ENCODE results near the gene LGI4. TPM values are rescaled to one million over a fixed set of nuclear protein-coding genes. Genes with fewer than 3 reads are reported as not detected.

LGI4 gene
- total RNA-seq, 1 experiment from 2014 or later = 0.32 TPM

GRCh38 chr19:35105047-35105410 lies 29.8 kb downstream of the LGI4 start:
- intact Hi-C loops (cut with micrococcal nuclease) = no loop called here
- Histone ChIP-seq H2AFZ (ENCODE audit: low read depth, low read length, poor library complexity, severe bottlenecking) (no peak overlapping the region), H4K20me1 (ENCODE audit: insufficient read depth) (no peaks in the 10 kb centered on the region), H3K79me2 (ENCODE audit: insufficient read depth, low read length) (no peaks in the 10 kb centered on the region), H3K4me3 (replicated peaks in 1 of 2; ENCODE audit: low read depth in 1 of 2, low read length in 2 of 2) (no peak overlapping the region), H3K4me1 (ENCODE audit: control insufficient read depth in 1 of 2, insufficient read depth in 2 of 2, low read length in 2 of 2) (peaks cover 14 to 30% of the 10 kb centered on the region in 2 experiments), H3K9me3 (ENCODE audit: control insufficient read depth in 1 of 2, insufficient read depth in 1 of 2, low read depth in 1 of 2, low read length in 2 of 2) (peaks cover 0 to 11% of the 10 kb centered on the region in 2 experiments; a peak in 1 of 4 replicates), H3K36me3 (ENCODE audit: control insufficient read depth in 1 of 2, insufficient read depth in 2 of 2, low read length in 2 of 2) (no peaks in the 10 kb centered on the region), H3K9ac (ENCODE audit: low read length) (no peak overlapping the region), H3K27ac (ENCODE audit: low read depth, low read length) (no peak overlapping the region), H3K4me2 (ENCODE audit: low read length) (no peak overlapping the region), H3K9me2 (ENCODE audit: insufficient read depth) (no peaks in the 10 kb centered on the region), H3K27me3 (ENCODE audit: insufficient read depth, low read length) (no peaks in the 10 kb centered on the region)
- CTCF ChIA-PET = no interaction called here
- DNase-seq (ENCODE audit: low read depth, low spot score) (no peak), ATAC-seq (no peak)
- BruUV-seq (replicated peaks) = no TSS peak
- POLR2A ChIA-PET = no interaction called here
- RAD21 ChIA-PET (ENCODE audit: low non-redundant PET in 1 of 2, low total read pairs in 2 of 2, uncharacterized antibody in 2 of 2, unreplicated experiment in 2 of 2) = no interaction called here
- no peak for TF ChIP-seq POLR2AphosphoS5 (IDR thresholded peaks at IDR 0.05; ENCODE audit: low read depth, low read length)
- TF ChIP-seq SRF (IDR thresholded peaks at IDR 0.05; ENCODE audit: low read depth) = no peak
- TF ChIP-seq SP1 (IDR thresholded peaks at IDR 0.05; ENCODE audit: low read depth) = no peak
- TF ChIP-seq CTCF (IDR thresholded peaks at IDR 0.05 in 2 of 3, conservative IDR thresholded peaks at IDR 0.05 in 1 of 3; ENCODE audit: borderline replicate concordance in 1 of 3, insufficient read depth in 1 of 3, low read depth in 2 of 3, low read length in 2 of 3) = no peak
- no peak for TF ChIP-seq TCF7L2 (IDR thresholded peaks at IDR 0.05; ENCODE audit: borderline replicate concordance, extremely low read depth, insufficient read depth, insufficient read length)
- no peak for TF ChIP-seq EGR1 (IDR thresholded peaks at IDR 0.05; ENCODE audit: low read depth)
- no peak for TF ChIP-seq CEBPB (IDR thresholded peaks at IDR 0.05; ENCODE audit: low read depth)
- no peak for TF ChIP-seq REST (IDR thresholded peaks at IDR 0.05; ENCODE audit: low read depth)
